ENCODE results near the gene NOP10. TPM values are rescaled to one million over a fixed set of nuclear protein-coding genes. Genes with fewer than 3 reads are reported as not detected.

The NOP10 gene
- total and polyA plus RNA-seq, 2 of the 8 experiments (the other 6 are each of a cell fraction or from before 2014, with no cell fraction given) = 285 to 981 TPM

GRCh38 chr15:34318277-34319079 lies 24.5 kb downstream of the NOP10 start:
- no peaks in the 10 kb centered on the region for H3K79me2 ChIP-seq (ENCODE audit: control insufficient read depth in 1 of 2, insufficient read depth in 2 of 2, low read length in 2 of 2)
- 0 out of 2 replicates have a peak overlapping the region, but pooled peaks have one; percentile 63 for H2BK15ac ChIP-seq (ENCODE audit: low read length)
- peak; percentile 24 for FAIRE-seq
- no peak overlapping the region for H2BK120ac ChIP-seq (replicated peaks; ENCODE audit: low read depth, low read length)
- peak overlapping the region; percentile 66 to 71 for H3K4me2 ChIP-seq (ENCODE audit: insufficient read depth in 1 of 2, low read depth in 2 of 2, low read length in 2 of 2)
- H4K5ac ChIP-seq (ENCODE audit: insufficient read length, low read depth, low read length) = no peak overlapping the region
- peak overlapping the region; percentile 19; the same call in 1 of the 2 replicates for H2BK5ac ChIP-seq (ENCODE audit: low read depth, low read length)
- H3K23me2 ChIP-seq (ENCODE audit: low read depth, low read length) = no peaks in the 10 kb centered on the region; the same call in 1 of the 2 replicates
- H3K18ac ChIP-seq (ENCODE audit: extremely low read depth, low read length) = no peak overlapping the region; the same call in 1 of the 2 replicates
- CTCF ChIA-PET (ENCODE audit: partially characterized antibody) = interaction anchor here (0.8 to 1.7 kb wide), 4 partner anchors 10 to 85 kb away, joined by 3 to 6 read pairs (median 4); partner anchors contain the start of gene SLC12A6
- POLR2A ChIA-PET (ENCODE audit: partially characterized antibody) = interaction anchor here (0.9 to 1.4 kb wide), 5 partner anchors 9 to 93 kb away, joined by 3 to 6 read pairs (median 4); partner anchors contain the start of genes NOP10 and NUTM1
- H3K79me1 ChIP-seq (ENCODE audit: low read depth, low read length) = no peaks in the 10 kb centered on the region
- no peak overlapping the region for H3K14ac ChIP-seq (ENCODE audit: insufficient read length)
- peak overlapping the region; percentile 62 for H2AFZ ChIP-seq (ENCODE audit: low read length)
- no peak overlapping the region for H3K4ac ChIP-seq (replicated peaks; ENCODE audit: insufficient read length, low read depth, low read length)
- H3K4me1 ChIP-seq (replicated peaks in 1 of 4; ENCODE audit: control insufficient read depth in 3 of 4, insufficient read depth in 4 of 4, low read length in 3 of 4) = peaks cover 0 to 4% (median 0%) of the 10 kb centered on the region in 4 experiments; a peak in 2 of 7 replicates
- H3K9me3 ChIP-seq (ENCODE audit: insufficient read depth in 2 of 2, low read depth in 1 of 2, low read length in 1 of 2) = peaks cover 4 to 5% of the 10 kb centered on the region in 2 experiments; a peak in 1 of 4 replicates
- no peak overlapping the region for H4K91ac ChIP-seq (replicated peaks; ENCODE audit: insufficient read length, low read length)
- H4K8ac ChIP-seq (ENCODE audit: extremely low read depth, insufficient read depth, low read length) = no peak overlapping the region
- H3K27me3 ChIP-seq (replicated peaks in 1 of 4; ENCODE audit: control insufficient read depth in 3 of 4, extremely low read depth in 1 of 4, insufficient read depth in 3 of 4, low read length in 3 of 4) = no peaks in the 10 kb centered on the region
- H3K56ac ChIP-seq (replicated peaks; ENCODE audit: insufficient read length, low read depth, low read length) = no peak overlapping the region
- no peak overlapping the region for H2AK5ac ChIP-seq (ENCODE audit: low read depth, low read length)
- H2BK12ac ChIP-seq (ENCODE audit: low read depth, low read length) = no peak overlapping the region
- H3K27ac ChIP-seq (ENCODE audit: low read depth, low read length) = no peak overlapping the region
- H3K23ac ChIP-seq (ENCODE audit: insufficient read length) = no peak overlapping the region
- H3K36me3 ChIP-seq (ENCODE audit: control insufficient read depth in 2 of 4, insufficient read depth in 4 of 4, low read length in 3 of 4) = 0 out of 8 replicates have a peak, but pooled peaks cover 0 to 4% (median 0%) of the 10 kb centered on the region in 4 experiments
- H3K9ac ChIP-seq (replicated peaks in 1 of 4; ENCODE audit: extremely low read depth in 1 of 4, low read depth in 3 of 4, low read length in 3 of 4) = peak overlapping the region in 3 of 4 experiments; percentile 26 to 55 (median 32); a peak in 3 of 7 replicates
- H2BK20ac ChIP-seq (ENCODE audit: low read length) = no peak overlapping the region
- 23% methylated on average over 10 of the region's 10 CpGs; no CpG with 5 or more reads in 1 of the 2 experiments for WGBS, 2 experiments (ENCODE audit: extremely low coverage in 1 of 2, insufficient coverage in 1 of 2, insufficient read length in 1 of 2, insufficient replicate concordance in 2 of 2, low coverage in 1 of 2, low lambda C conversion rate in 2 of 2, missing lambda C conversion rate in 1 of 2)
- peak in 1 of 2 experiments; percentile 51 for DNase-seq (ENCODE audit: low read depth in 1 of 2, low spot score in 2 of 2)
- peak overlapping the region; percentile 35 to 61 (median 47) for H3K4me3 ChIP-seq (ENCODE audit: extremely low read depth in 1 of 4, insufficient read depth in 2 of 4, low read depth in 3 of 4, low read length in 4 of 4)
- no peaks in the 10 kb centered on the region for H4K20me1 ChIP-seq (replicated peaks in 1 of 2; ENCODE audit: control insufficient read depth in 1 of 2, insufficient read depth in 2 of 2, low read length in 2 of 2)
- TF ChIP-seq POU5F1 (IDR thresholded peaks at IDR 0.05; ENCODE audit: low read depth, low read length) (no peak), SIRT6 (IDR thresholded peaks at IDR 0.05; ENCODE audit: low read length) (no peak), HDAC6 (IDR thresholded peaks at IDR 0.05; ENCODE audit: low read depth, low read length) (no peak), JUN (IDR thresholded peaks at IDR 0.05; ENCODE audit: low read depth, low read length) (no peak), KDM4A (IDR thresholded peaks at IDR 0.05; ENCODE audit: low read depth, low read length, severe bottlenecking) (no peak), SIN3A (conservative IDR thresholded peaks at IDR 0.05 in 1 of 2, IDR thresholded peaks at IDR 0.05 in 1 of 2; ENCODE audit: low read depth in 1 of 2, low read length in 2 of 2) (no peak), POLR2AphosphoS5 (IDR thresholded peaks at IDR 0.05; ENCODE audit: low read depth, low read length) (no peak; the same call in 1 of the 2 replicates), BCL11A (IDR thresholded peaks at IDR 0.05; ENCODE audit: low read depth in 2 of 2, low read length in 2 of 2) (no peak), USF2 (IDR thresholded peaks at IDR 0.05; ENCODE audit: low read length) (peak; percentile 87)

All from H1 (cell line).